Smooth muscle cell of the coronary artery (primary cell): ENCODE data around the gene MAPKBP1. TPM values are rescaled to one million over a fixed set of nuclear protein-coding genes. Genes with fewer than 3 reads are reported as not detected.

ENCODE experiments used
- total RNA-seq: library from RNA; depleted of rRNA; stranded (reverse); fragments of >200 nt; gene quantifications from 2 replicates; pipeline ENCODE4 v1.2.3, GENCODE V29; 2014; ENCODE audit warnings: low replicate concordance

The MAPKBP1 gene, protein sequence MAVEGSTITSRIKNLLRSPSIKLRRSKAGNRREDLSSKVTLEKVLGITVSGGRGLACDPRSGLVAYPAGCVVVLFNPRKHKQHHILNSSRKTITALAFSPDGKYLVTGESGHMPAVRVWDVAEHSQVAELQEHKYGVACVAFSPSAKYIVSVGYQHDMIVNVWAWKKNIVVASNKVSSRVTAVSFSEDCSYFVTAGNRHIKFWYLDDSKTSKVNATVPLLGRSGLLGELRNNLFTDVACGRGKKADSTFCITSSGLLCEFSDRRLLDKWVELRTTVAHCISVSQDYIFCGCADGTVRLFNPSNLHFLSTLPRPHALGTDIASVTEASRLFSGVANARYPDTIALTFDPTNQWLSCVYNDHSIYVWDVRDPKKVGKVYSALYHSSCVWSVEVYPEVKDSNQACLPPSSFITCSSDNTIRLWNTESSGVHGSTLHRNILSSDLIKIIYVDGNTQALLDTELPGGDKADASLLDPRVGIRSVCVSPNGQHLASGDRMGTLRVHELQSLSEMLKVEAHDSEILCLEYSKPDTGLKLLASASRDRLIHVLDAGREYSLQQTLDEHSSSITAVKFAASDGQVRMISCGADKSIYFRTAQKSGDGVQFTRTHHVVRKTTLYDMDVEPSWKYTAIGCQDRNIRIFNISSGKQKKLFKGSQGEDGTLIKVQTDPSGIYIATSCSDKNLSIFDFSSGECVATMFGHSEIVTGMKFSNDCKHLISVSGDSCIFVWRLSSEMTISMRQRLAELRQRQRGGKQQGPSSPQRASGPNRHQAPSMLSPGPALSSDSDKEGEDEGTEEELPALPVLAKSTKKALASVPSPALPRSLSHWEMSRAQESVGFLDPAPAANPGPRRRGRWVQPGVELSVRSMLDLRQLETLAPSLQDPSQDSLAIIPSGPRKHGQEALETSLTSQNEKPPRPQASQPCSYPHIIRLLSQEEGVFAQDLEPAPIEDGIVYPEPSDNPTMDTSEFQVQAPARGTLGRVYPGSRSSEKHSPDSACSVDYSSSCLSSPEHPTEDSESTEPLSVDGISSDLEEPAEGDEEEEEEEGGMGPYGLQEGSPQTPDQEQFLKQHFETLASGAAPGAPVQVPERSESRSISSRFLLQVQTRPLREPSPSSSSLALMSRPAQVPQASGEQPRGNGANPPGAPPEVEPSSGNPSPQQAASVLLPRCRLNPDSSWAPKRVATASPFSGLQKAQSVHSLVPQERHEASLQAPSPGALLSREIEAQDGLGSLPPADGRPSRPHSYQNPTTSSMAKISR (N-terminal part only)
- total RNA-seq, result 10.1 and 19.1 TPM in 2 replicates

GRCh38 chr15:41774062-41774881 lies at the start of gene MAPKBP1:
TSS of gene MAPKBP1 (plus strand) at chr15:41774484. CDS start at chr15:41775276, 792 bp downstream.

DNA sequence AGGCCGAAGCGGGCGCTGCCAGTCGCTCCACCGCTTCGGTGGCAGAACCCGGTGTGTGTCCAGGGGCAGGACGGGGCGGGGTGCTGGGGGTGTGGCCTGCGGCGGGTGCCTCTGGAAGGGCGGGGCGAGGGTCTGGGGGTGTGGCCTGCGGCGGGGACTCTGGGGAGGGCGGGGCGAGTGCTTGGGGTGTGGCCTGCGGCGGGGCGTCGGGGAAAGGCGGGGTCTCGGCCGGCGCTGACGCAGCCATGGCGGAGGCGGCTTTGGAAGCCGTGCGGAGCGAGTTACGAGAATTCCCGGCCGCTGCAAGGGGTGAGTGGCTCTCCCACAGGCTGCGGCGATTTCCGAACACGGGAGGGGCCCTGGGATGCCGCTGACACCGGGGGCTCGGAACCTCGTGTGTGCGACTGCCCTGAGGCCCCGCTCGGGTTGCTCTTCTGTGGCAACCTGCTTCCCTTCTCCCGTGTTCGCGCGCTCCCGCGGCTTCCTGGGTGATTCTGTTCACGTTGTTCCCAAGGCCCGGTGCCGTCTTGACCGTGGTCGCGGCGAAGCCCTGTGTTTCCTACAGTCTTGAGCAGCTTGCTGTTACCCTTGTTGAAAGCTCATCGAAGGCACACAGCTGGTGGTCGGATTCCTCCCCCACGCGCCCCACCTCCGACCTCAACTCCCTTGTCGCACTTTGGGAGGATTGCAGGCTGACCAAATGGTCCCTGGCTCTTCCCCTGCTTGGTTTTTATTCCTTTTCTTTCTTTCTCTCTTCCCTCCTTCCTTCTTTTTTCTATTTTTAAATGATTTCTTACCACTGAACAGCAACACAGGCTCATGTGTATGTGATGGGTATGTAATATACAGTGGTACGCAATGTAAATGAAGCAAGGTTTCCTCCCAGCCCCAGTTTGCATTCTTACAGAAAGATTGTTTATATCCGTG lies 53.9 kb downstream of the MAPKBP1 start, which contains the start of gene JMJD7:
JMJD7 (plus strand) TSS at position 213 of the 927 bp plus-strand sequence; CDS start at position 246, 33 bp downstream.

DNA sequence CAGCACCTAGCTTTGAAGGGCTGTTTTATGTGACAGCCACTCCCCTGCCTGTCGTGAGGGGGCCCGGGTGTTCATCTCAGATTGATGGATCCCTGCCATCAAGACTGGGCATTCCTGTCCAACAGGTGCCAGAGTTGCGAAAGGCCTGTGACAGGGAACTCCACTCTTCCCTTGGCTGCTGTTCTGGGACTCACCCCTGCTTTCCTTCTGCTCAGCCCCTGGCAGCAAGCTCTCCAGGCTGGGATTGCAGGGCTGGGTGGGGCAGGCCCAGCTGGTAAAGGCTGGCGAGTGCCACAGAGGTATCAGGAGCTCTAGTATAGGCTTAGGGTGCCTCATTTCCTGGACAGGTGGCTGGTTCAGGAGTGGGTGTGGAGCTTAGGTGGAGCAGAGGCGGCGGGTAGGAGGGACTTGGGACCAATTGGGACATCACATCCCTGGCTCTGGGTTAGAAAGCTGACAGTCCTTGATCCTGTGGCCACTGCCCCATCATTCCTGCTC lies 64.2 kb downstream of the MAPKBP1 start, which contains the start of gene PLA2G4B:
PLA2G4B (plus strand) TSS at position 448 of the 498 bp plus-strand sequence. CDS start 67 bp downstream, outside the sequence.

Other genes with a start within 250 kb of the MAPKBP1 start
- 11.9 and 12.8 TPM in 2 replicates for gene RPAP1, start 230.2 kb upstream of the MAPKBP1 start, total RNA-seq
- gene TYRO3, start 215.3 kb upstream of the MAPKBP1 start, total RNA-seq, result 5.7 and 9.7 TPM in 2 replicates
- gene MGA, start 114.1 kb upstream of the MAPKBP1 start, total RNA-seq, result 22.2 and 25.6 TPM in 2 replicates
- gene JMJD7, start 53.6 kb downstream of the MAPKBP1 start, total RNA-seq, result 2.3 and 4.8 TPM in 2 replicates
- 0.53 and 1.6 TPM in 2 replicates for gene PLA2G4B, start 64.4 kb downstream of the MAPKBP1 start, total RNA-seq
- gene SPTBN5, start 119.6 kb downstream of the MAPKBP1 start, total RNA-seq, result 0.12 and 0.23 TPM in 2 replicates
- gene EHD4, start 198.1 kb downstream of the MAPKBP1 start, total RNA-seq, result 6.2 and 19.2 TPM in 2 replicates
- not detected in 2 replicates for gene PLA2G4E, start 246.6 kb downstream of the MAPKBP1 start, total RNA-seq